Gastrocnemius medialis (tissue), 4 donors: ENCODE measurements around the gene ARHGEF37. TPM values are rescaled to one million over a fixed set of nuclear protein-coding genes. Genes with fewer than 3 reads are reported as not detected.
A peak's percentile ranks its signal among the peaks of the same experiment; 100 is the strongest.

ENCODE experiments used
- ATAC-seq, 2 donors: fragments of 150-250 bp; one replicate each; pipeline ENCODE4 v1.9.1; 2016
- DNase-seq, 2 donors: peaks; one replicate each; pipeline ENCODE4 v3.0.0-alpha.2; 2019
- H3K27ac ChIP-seq, 4 donors: fragments of 200-600 bp; sonication (generic); 1 replicate in 1 of 4; 2 replicates in 3 of 4; pipeline ENCODE4 v1.5.1; 2016 to 2018; ENCODE audit warnings: mild to moderate bottlenecking in 2 of 4, moderate library complexity in 1 of 4
- H3K27me3 ChIP-seq, 3 donors: fragments of 200-600 bp; sonication (generic) in 2 of 3; 1 replicate in 1 of 3; 2 replicates in 2 of 3; pipeline versions ENCODE4 v1.5.1 to v1.6.0; 2016 to 2019; ENCODE audit warnings: mild to moderate bottlenecking in 1 of 3, moderate library complexity in 1 of 3
- H3K36me3 ChIP-seq, 2 donors: fragments of 200-600 bp; sonication (generic) in 1 of 2; one replicate each; pipeline ENCODE4 v1.5.1; 2017 to 2018
- H3K4me1 ChIP-seq, 2 donors: fragments of 200-600 bp; sonication (generic) in 1 of 2; one replicate each; pipeline ENCODE4 v1.5.1; 2016 to 2017; ENCODE audit warnings: mild to moderate bottlenecking in 2 of 2
- H3K4me3 ChIP-seq, 4 donors: fragments of 200-600 bp; sonication (generic) in 3 of 4; 1 replicate in 1 of 4; 2 replicates in 3 of 4; pipeline ENCODE4 v1.5.1; 2016 to 2019; ENCODE audit warnings: mild to moderate bottlenecking in 2 of 4
- H3K9me3 ChIP-seq, 3 donors: fragments of 200-600 bp; sonication (generic) in 2 of 3; 1 replicate in 1 of 3; 2 replicates in 2 of 3; pipeline ENCODE4 v1.5.1; 2016 to 2019
- POLR2A ChIP-seq, 2 donors: fragments of 450-650 bp; IDR thresholded peaks; one replicate each; pipeline ENCODE4 v1.6.1; 2017; ENCODE audit warnings: antibody characterized with exemption in 2 of 2, mild to moderate bottlenecking in 2 of 2, moderate library complexity in 2 of 2
- in situ Hi-C, 4 donors: fragments of 200-750 bp; cut with MboI; loops; one replicate each; pipeline versions ENCODE4 v1.15.0 to v1.8.0; 2017; ENCODE audit warnings: low sequenced_read_pairs in 4 of 4
- intact Hi-C: fragments of 100-400 bp; cut with DNase I; formaldehyde crosslinking; loops from one replicate; pipeline ENCODE4 v1.15.1; 2023; ENCODE audit warnings: low total_unique reads
- total RNA-seq, 4 donors: library from RNA; depleted of rRNA; stranded (reverse); fragments of >200 nt; gene quantifications; one replicate each; pipeline versions ENCODE4 v1.1.0 to v1.2.3, GENCODE V29; 2016
- TF ChIP-seq, protein P1 (sequence below), 5 experiments: fragments of 450-650 bp in 3 of 5; fragments of 200-600 bp in 2 of 5; sonication (generic) in 2 of 5; IDR thresholded peaks in 4 of 5; conservative IDR thresholded peaks in 1 of 5; 1 replicate in 4 of 5; 2 replicates in 1 of 5; pipeline ENCODE4 v1.5.1; 2016 to 2019; ENCODE audit warnings: antibody characterized with exemption in 5 of 5, mild to moderate bottlenecking in 3 of 5, moderate library complexity in 3 of 5

Gene ARHGEF37
- total RNA-seq, 4 donors from 2014 or later: 9.5 to 28.6 (median 21.0) TPM

DNA sequence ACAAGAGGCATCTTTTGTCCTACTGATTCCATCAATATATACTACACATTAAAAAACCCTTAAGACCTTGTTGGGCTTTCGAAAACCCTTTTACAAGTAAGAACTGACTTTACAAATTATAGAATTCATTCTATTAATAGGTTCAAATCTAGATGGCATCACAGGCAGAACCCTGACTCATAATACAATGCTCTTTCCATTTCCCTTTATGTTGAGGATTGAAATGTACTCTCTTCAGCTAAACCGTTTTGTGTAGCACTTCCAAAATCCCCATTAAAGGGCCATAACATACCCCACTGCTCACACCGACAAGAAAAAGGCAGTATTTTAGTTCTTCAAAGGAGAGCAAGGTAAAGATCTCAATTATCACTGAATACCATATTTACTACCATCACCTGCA lies 41.2 kb upstream of the ARHGEF37 start:
- peak overlapping the region; percentile 20 to 60 (median 32) for H3K27ac ChIP-seq
- no peaks in the 10 kb centered on the region for H3K9me3 ChIP-seq
- no peak for DNase-seq
- H3K4me3 ChIP-seq: no peak overlapping the region
- H3K4me1 ChIP-seq: peaks cover 78 to 87% of the 10 kb centered on the region in 2 donors
- no peaks in the 10 kb centered on the region for H3K27me3 ChIP-seq
- in situ Hi-C loops (no loop called here), intact Hi-C loops (no loop called here)
- TF ChIP-seq, protein P1, sequence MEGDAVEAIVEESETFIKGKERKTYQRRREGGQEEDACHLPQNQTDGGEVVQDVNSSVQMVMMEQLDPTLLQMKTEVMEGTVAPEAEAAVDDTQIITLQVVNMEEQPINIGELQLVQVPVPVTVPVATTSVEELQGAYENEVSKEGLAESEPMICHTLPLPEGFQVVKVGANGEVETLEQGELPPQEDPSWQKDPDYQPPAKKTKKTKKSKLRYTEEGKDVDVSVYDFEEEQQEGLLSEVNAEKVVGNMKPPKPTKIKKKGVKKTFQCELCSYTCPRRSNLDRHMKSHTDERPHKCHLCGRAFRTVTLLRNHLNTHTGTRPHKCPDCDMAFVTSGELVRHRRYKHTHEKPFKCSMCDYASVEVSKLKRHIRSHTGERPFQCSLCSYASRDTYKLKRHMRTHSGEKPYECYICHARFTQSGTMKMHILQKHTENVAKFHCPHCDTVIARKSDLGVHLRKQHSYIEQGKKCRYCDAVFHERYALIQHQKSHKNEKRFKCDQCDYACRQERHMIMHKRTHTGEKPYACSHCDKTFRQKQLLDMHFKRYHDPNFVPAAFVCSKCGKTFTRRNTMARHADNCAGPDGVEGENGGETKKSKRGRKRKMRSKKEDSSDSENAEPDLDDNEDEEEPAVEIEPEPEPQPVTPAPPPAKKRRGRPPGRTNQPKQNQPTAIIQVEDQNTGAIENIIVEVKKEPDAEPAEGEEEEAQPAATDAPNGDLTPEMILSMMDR (IDR thresholded peaks at IDR 0.05 in 4 of 5, conservative IDR thresholded peaks at IDR 0.05 in 1 of 5): no peak
- no peak for TF ChIP-seq POLR2A (IDR thresholded peaks at IDR 0.05)
- H3K36me3 ChIP-seq: peaks cover 0 to 2% of the 10 kb centered on the region in 2 donors
- no peak for ATAC-seq

DNA sequence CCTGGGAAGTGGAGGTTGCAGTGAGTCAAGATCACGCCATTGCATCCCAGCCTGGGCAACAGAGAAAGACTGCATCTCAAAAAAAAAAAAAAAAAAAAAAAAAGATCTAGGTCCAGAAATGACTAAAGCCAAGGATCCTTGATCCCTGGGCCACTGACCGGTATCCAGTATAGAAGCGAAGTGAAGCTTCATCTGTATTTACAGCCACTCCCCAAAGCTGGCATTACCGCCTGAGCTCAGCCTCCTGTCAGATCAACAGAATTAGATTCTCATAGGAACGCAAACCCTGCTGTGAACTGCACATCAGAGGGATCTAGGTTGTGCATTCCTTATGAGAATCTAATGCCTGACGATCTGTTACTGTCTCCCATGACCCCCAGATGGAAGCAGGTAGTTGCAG lies 39.4 kb upstream of the ARHGEF37 start:
- Histone ChIP-seq H3K27me3 (no peaks in the 10 kb centered on the region), H3K9me3 (no peaks in the 10 kb centered on the region), H3K27ac (peak overlapping the region in 2 of 4 donors; percentile 37 to 50), H3K4me1 (peaks cover 80 to 87% of the 10 kb centered on the region in 2 donors), H3K36me3 (peaks cover 0 to 14% of the 10 kb centered on the region in 2 donors), H3K4me3 (no peak overlapping the region)
- DNase-seq (no peak), ATAC-seq (no peak)
- in situ Hi-C loops: no loop called here
- TF ChIP-seq, protein P1 (IDR thresholded peaks at IDR 0.05 in 4 of 5, conservative IDR thresholded peaks at IDR 0.05 in 1 of 5): no peak
- no peak for TF ChIP-seq POLR2A (IDR thresholded peaks at IDR 0.05)
- intact Hi-C loops: no loop called here

DNA sequence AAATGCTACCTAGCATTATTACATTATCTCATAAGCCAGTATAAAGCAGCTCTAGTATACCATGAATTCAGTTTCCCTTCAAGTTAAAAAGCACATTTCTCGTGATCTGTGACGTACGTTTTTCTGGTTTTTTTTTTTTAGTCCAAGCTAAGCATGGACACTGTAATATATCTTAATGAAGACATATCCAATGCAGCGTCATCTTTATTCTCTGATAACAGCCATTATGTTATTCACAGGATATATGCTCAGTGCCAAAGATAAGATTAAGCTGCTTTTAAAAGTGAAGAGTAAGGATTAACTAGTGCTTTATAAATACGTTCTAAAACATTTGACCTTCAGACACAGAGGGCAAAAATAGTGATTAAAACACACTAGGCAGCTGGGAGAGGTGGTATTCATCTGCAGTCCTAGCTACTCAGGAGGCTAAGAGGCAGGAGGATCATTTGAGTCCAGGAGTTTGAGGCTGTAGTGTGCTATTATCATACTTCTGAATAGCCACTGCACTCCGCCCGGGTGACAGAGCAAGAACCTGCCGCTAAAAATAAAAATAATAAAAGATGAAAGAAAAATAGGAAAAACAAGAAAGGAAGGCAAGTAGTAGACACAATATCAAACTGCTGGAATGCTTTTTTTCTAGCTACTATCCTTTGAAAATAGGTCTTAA lies 37.8 kb upstream of the ARHGEF37 start:
- intact Hi-C loops (no loop called here), in situ Hi-C loops (no loop called here)
- H3K27ac ChIP-seq: peak overlapping the region; percentile 39 to 100 (median 78)
- no peaks in the 10 kb centered on the region for H3K9me3 ChIP-seq
- DNase-seq: no peak
- H3K36me3 ChIP-seq: peaks cover 0 to 23% of the 10 kb centered on the region in 2 donors
- H3K27me3 ChIP-seq: no peaks in the 10 kb centered on the region
- peaks cover 88 to 92% of the 10 kb centered on the region in 2 donors for H3K4me1 ChIP-seq
- ATAC-seq: no peak
- H3K4me3 ChIP-seq: peak overlapping the region in 1 of 4 donors; percentile 5
- no peak for TF ChIP-seq POLR2A (IDR thresholded peaks at IDR 0.05)
- TF ChIP-seq, protein P1 (IDR thresholded peaks at IDR 0.05 in 4 of 5, conservative IDR thresholded peaks at IDR 0.05 in 1 of 5): no peak

DNA sequence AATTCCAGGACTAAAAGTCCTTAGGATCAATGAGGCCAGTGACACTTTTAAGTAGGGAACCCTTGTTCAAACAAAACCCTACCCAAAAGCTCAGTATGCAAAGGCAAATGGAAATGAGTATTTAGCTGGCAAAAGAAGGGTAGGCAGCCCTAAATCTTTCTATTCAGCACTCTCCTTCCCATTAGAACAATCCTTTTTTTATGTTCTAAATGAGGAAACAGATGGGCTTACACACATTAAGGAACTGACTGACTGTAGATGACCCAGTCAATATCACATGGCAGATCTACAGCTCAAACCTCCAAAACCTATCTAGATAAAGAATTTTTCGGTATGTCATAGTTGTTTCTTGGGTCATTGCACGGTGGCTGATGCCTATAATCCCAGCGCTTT lies 37.3 kb upstream of the ARHGEF37 start:
- in situ Hi-C loops (no loop called here), intact Hi-C loops (no loop called here)
- TF ChIP-seq, protein P1 (IDR thresholded peaks at IDR 0.05 in 4 of 5, conservative IDR thresholded peaks at IDR 0.05 in 1 of 5): no peak
- no peak for TF ChIP-seq POLR2A (IDR thresholded peaks at IDR 0.05)
- H3K36me3 ChIP-seq: peaks cover 0 to 24% of the 10 kb centered on the region in 2 donors
- DNase-seq (no peak), ATAC-seq (no peak)
- H3K4me1 ChIP-seq: peaks cover 93% of the 10 kb centered on the region in 2 donors
- H3K27me3 ChIP-seq: no peaks in the 10 kb centered on the region
- peak overlapping the region in 1 of 4 donors; percentile 5 for H3K4me3 ChIP-seq
- peak overlapping the region; percentile 39 to 100 (median 78) for H3K27ac ChIP-seq
- no peaks in the 10 kb centered on the region for H3K9me3 ChIP-seq
